ENCODE results near the gene RPS6KA1. TPM values are rescaled to one million over a fixed set of nuclear protein-coding genes. Genes with fewer than 3 reads are reported as not detected.

The RPS6KA1 gene
- total and polyA plus RNA-seq, 9 of the 15 experiments (the other 6 are each of a cell fraction or from before 2014, with no cell fraction given) = 2.4 to 61.0 (median 35.5) TPM

GRCh38 chr1:26500488-26501175 is 28.9 kb upstream of the RPS6KA1 start (continued):
- TF ChIP-seq, protein P1, sequence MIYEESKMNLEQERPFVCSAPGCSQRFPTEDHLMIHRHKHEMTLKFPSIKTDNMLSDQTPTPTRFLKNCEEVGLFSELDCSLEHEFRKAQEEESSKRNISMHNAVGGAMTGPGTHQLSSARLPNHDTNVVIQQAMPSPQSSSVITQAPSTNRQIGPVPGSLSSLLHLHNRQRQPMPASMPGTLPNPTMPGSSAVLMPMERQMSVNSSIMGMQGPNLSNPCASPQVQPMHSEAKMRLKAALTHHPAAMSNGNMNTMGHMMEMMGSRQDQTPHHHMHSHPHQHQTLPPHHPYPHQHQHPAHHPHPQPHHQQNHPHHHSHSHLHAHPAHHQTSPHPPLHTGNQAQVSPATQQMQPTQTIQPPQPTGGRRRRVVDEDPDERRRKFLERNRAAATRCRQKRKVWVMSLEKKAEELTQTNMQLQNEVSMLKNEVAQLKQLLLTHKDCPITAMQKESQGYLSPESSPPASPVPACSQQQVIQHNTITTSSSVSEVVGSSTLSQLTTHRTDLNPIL (CRISPR knock-in tag; IDR thresholded peaks at IDR 0.05) = no peak
- TF ChIP-seq POLR2AphosphoS2 (IDR thresholded peaks at IDR 0.05; ENCODE audit: low read length) (peak; percentile 56; the same call in 1 of the 2 replicates), CGGBP1 (CRISPR knock-in tag; IDR thresholded peaks at IDR 0.05) (no peak), USF2 (CRISPR knock-in tag; IDR thresholded peaks at IDR 0.05) (peak; percentile 89), ZBTB1 (CRISPR knock-in tag; IDR thresholded peaks at IDR 0.05; ENCODE audit: borderline replicate concordance, low read depth) (no peak; the same call in 1 of the 2 replicates), MYC (IDR thresholded peaks at IDR 0.05; ENCODE audit: low read depth, low read length) (peak; percentile 97), MYC (CRISPR knock-in tag; IDR thresholded peaks at IDR 0.05; ENCODE audit: borderline replicate concordance, low read depth) (peak; percentile 88; the same call in 1 of the 2 replicates), TCF7L2 (IDR thresholded peaks at IDR 0.05; ENCODE audit: low read depth, low read length) (no peak), HNRNPL (IDR thresholded peaks at IDR 0.05; ENCODE audit: low read depth, low read length) (peak; percentile 80), SRSF1 (IDR thresholded peaks at IDR 0.05; ENCODE audit: low read depth, low read length) (peak; percentile 76; the same call in 1 of the 2 replicates), ZBTB43 (CRISPR knock-in tag; IDR thresholded peaks at IDR 0.05) (peak; percentile 90), ILF3 (IDR thresholded peaks at IDR 0.05; ENCODE audit: borderline replicate concordance) (peak; percentile 78; the same call in 1 of the 2 replicates), SIN3A (IDR thresholded peaks at IDR 0.05; ENCODE audit: borderline replicate concordance in 2 of 2, control insufficient read depth in 1 of 2, low read depth in 2 of 2, low read length in 2 of 2) (peak in 1 of 2 experiments; percentile 3; a peak in 1 of 4 replicates), PTBP1 (IDR thresholded peaks at IDR 0.05; ENCODE audit: low read depth, low read length) (0 out of 2 replicates have a peak, but pooled peaks have one; percentile 7), ZBTB33 (CRISPR knock-in tag; IDR thresholded peaks at IDR 0.05) (peak; percentile 67), TRIM28 (IDR thresholded peaks at IDR 0.05) (0 out of 2 replicates have a peak, but pooled peaks have one; percentile 14)
- TF ChIP-seq, protein P2, sequence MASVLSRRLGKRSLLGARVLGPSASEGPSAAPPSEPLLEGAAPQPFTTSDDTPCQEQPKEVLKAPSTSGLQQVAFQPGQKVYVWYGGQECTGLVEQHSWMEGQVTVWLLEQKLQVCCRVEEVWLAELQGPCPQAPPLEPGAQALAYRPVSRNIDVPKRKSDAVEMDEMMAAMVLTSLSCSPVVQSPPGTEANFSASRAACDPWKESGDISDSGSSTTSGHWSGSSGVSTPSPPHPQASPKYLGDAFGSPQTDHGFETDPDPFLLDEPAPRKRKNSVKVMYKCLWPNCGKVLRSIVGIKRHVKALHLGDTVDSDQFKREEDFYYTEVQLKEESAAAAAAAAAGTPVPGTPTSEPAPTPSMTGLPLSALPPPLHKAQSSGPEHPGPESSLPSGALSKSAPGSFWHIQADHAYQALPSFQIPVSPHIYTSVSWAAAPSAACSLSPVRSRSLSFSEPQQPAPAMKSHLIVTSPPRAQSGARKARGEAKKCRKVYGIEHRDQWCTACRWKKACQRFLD (CRISPR knock-in tag; IDR thresholded peaks at IDR 0.05) = peak; percentile 66; the same call in 1 of the 2 replicates
